Esophagus muscularis mucosa (tissue), 4 donors: ENCODE measurements around the gene ANP32B. TPM values are rescaled to one million over a fixed set of nuclear protein-coding genes. Genes with fewer than 3 reads are reported as not detected.

Experiments
- DNase-seq: peaks from one replicate; pipeline ENCODE4 v3.0.0-alpha.2; 2017; ENCODE audit errors: extremely low spot score
- H3K27ac ChIP-seq, 4 donors: fragments of 200-600 bp; sonication (generic); replicated peaks in 1 of 4; 1 replicate in 3 of 4; 2 replicates in 1 of 4; pipeline ENCODE4 v1.5.1; 2016 to 2019; ENCODE audit warnings: mild to moderate bottlenecking in 1 of 4
- H3K27me3 ChIP-seq, 4 donors: fragments of 200-600 bp; sonication (generic); one replicate each; pipeline versions ENCODE4 v1.5.1 to v1.6.0; 2016 to 2019
- H3K36me3 ChIP-seq, 4 donors: fragments of 200-600 bp; sonication (generic); one replicate each; pipeline ENCODE4 v1.5.1; 2016 to 2019
- H3K4me1 ChIP-seq, 4 donors: fragments of 200-600 bp; sonication (generic); one replicate each; pipeline ENCODE4 v1.5.1; 2016 to 2019
- H3K4me3 ChIP-seq, 4 donors: fragments of 200-600 bp; sonication (generic); 1 replicate in 2 of 4; 2 replicates in 2 of 4; pipeline ENCODE4 v1.5.1; 2016 to 2019; ENCODE audit warnings: mild to moderate bottlenecking in 4 of 4, moderate library complexity in 1 of 4
- H3K9me3 ChIP-seq, 4 donors: fragments of 200-600 bp; sonication (generic); 1 replicate in 3 of 4; 2 replicates in 1 of 4; pipeline ENCODE4 v1.5.1; 2016 to 2019
- EP300 ChIP-seq: sonication (generic); formaldehyde crosslinking; IDR thresholded peaks from one replicate; pipeline ENCODE4 v1.6.1; 2017; ENCODE audit warnings: antibody characterized with exemption
- POLR2A ChIP-seq: fragments of 450-650 bp; IDR thresholded peaks from one replicate; pipeline ENCODE4 v1.6.1; 2017; ENCODE audit warnings: antibody characterized with exemption, moderate library complexity, mild to moderate bottlenecking, low read depth
- POLR2AphosphoS5 ChIP-seq, 2 donors: sonication (generic); formaldehyde crosslinking; IDR thresholded peaks; one replicate each; pipeline ENCODE4 v1.6.1; 2017; ENCODE audit warnings: antibody characterized with exemption in 2 of 2
- WGBS: methylation state at CpG from one replicate; pipeline ENCODE4 v1.1.5; 2018; 5-methylcytosine and 5-hydroxymethylcytosine counted together
- intact Hi-C: fragments of 100-400 bp; cut with DNase I; formaldehyde crosslinking; loops from one replicate; pipeline ENCODE4 v1.15.1; 2023
- total RNA-seq, 4 donors: library from RNA; depleted of rRNA; stranded (reverse); fragments of >200 nt; gene quantifications; one replicate each; pipeline versions ENCODE4 v1.1.0 to v1.2.1, GENCODE V29; 2016
- TF ChIP-seq, protein P1 (sequence below), 3 experiments: fragments of 200-600 bp in 2 of 3; fragments of 450-650 bp in 1 of 3; sonication (generic) in 2 of 3; IDR thresholded peaks; one replicate each; pipeline ENCODE4 v1.5.1; 2017 to 2019; ENCODE audit warnings: antibody characterized with exemption in 3 of 3, mild to moderate bottlenecking in 2 of 3, moderate library complexity in 1 of 3

ANP32B gene
- total RNA-seq, 4 donors from 2014 or later = 30.2 to 52.7 (median 39.9) TPM

- no peaks in the 10 kb centered on the region for H3K9me3 ChIP-seq
- peak overlapping the region; percentile 98 to 100 (median 99) for H3K27ac ChIP-seq
- DNase-seq = no peak
- peaks cover 38 to 58% (median 54%) of the 10 kb centered on the region in 4 donors for H3K4me1 ChIP-seq
- intact Hi-C loops = loop anchor here (2.0 to 5.0 kb wide), 2 partner anchors 75 to 275 kb away; partner anchors contain the start of genes NANS and TBC1D2
- 45% methylated on average over 15 of the region's 15 CpGs for WGBS
- TF ChIP-seq POLR2A = no peak
- TF ChIP-seq, protein P1, sequence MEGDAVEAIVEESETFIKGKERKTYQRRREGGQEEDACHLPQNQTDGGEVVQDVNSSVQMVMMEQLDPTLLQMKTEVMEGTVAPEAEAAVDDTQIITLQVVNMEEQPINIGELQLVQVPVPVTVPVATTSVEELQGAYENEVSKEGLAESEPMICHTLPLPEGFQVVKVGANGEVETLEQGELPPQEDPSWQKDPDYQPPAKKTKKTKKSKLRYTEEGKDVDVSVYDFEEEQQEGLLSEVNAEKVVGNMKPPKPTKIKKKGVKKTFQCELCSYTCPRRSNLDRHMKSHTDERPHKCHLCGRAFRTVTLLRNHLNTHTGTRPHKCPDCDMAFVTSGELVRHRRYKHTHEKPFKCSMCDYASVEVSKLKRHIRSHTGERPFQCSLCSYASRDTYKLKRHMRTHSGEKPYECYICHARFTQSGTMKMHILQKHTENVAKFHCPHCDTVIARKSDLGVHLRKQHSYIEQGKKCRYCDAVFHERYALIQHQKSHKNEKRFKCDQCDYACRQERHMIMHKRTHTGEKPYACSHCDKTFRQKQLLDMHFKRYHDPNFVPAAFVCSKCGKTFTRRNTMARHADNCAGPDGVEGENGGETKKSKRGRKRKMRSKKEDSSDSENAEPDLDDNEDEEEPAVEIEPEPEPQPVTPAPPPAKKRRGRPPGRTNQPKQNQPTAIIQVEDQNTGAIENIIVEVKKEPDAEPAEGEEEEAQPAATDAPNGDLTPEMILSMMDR (IDR thresholded peaks at IDR 0.05) = no peak
- TF ChIP-seq EP300 = no peak
- TF ChIP-seq POLR2AphosphoS5 (IDR thresholded peaks at IDR 0.05) = no peak
- no peaks in the 10 kb centered on the region for H3K36me3 ChIP-seq
- H3K4me3 ChIP-seq = peak overlapping the region; percentile 93 to 100 (median 96)
- no peaks in the 10 kb centered on the region for H3K27me3 ChIP-seq
Observed at GRCh38 chr9:97981846-97982682, 1.1 kb upstream of the ANP32B start.

GRCh38 chr9:97983589-97984187 lies 547 bp downstream of the ANP32B start:
- Histone ChIP-seq H3K4me1 (peaks cover 43 to 74% (median 71%) of the 10 kb centered on the region in 4 donors), H3K4me3 (peak overlapping the region; percentile 93 to 100 (median 96)), H3K9me3 (no peaks in the 10 kb centered on the region), H3K27me3 (no peaks in the 10 kb centered on the region), H3K36me3 (no peaks in the 10 kb centered on the region), H3K27ac (peak overlapping the region; percentile 98 to 100 (median 99))
- DNase-seq = no peak
- WGBS = 0% methylated on average over 1 of the region's 70 CpGs
- intact Hi-C loops = loop anchor here (2.0 to 5.0 kb wide), 3 partner anchors 61 to 274 kb away; partner anchors contain the start of genes NANS, TBC1D2 and TRMO
- peak in 1 of 2 donors; percentile 5 for TF ChIP-seq POLR2AphosphoS5 (IDR thresholded peaks at IDR 0.05)
- TF ChIP-seq, protein P1 (IDR thresholded peaks at IDR 0.05) = no peak

DNA sequence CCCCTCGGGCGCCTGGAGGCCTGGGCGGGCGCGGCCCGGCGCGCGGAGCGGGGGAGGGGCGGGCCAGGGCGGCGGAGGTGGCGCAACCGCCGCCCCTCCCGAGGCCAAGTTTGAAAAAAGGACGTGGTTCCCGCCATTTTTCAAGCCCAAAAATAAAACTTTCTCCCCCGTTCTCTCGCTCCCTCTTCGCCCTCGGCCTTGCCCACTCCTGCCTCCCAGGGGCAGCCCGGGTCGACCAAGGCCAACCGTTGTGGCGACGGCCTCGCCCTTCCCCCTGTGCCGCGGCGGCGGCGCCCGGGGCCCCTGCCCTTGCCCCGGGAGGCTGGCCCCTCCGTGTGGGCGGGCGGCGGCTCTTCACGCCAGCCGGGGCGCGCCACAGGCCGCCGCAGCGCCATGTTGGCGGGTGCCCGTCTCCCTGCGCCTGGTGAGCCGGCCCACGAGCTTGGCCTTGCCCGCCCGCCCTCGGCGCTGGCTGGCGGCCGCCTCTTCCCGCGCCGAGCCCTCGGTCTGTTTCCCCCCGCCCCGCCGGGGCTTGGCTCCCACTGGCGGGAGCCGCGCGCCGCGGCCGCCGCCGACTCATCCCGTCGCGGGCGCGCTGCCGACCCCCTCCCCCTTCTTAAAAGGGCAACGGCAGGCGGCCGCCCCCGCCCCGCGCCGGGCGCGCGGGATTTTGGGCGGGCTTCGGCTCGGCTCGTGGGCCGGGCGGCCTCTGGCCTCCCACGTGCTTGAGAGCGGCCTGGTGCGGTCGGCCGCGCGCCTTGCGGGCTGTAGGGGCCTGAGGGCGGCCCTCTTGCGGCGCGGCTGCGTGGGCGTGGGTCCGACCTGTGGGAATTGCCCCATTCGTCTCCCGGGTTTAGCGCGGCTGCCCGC lies 1.3 kb downstream of the ANP32B start:
- Histone ChIP-seq H3K36me3 (no peaks in the 10 kb centered on the region), H3K4me1 (peaks cover 50 to 81% (median 78%) of the 10 kb centered on the region in 4 donors), H3K4me3 (peak overlapping the region; percentile 93 to 100 (median 96)), H3K27me3 (no peaks in the 10 kb centered on the region), H3K27ac (peak overlapping the region; percentile 98 to 100 (median 99)), H3K9me3 (no peaks in the 10 kb centered on the region)
- peak; percentile 94 for DNase-seq
- TF ChIP-seq POLR2A (peak; percentile 16), EP300 (no peak), POLR2AphosphoS5 (IDR thresholded peaks at IDR 0.05) (peak in 1 of 2 donors; percentile 70)
- TF ChIP-seq, protein P1 (IDR thresholded peaks at IDR 0.05) = peak in 1 of 3 experiments; percentile 12
- intact Hi-C loops = loop anchor here (2.0 to 5.0 kb wide), 2 partner anchors 62 to 273 kb away; partner anchors contain the start of genes TBC1D2 and TRMO
- WGBS = under 1% methylated on average over 37 of the region's 116 CpGs

GRCh38 chr9:97985058-97985861 lies 2.1 kb downstream of the ANP32B start:
- intact Hi-C loops = loop anchor here (2.0 kb wide), 1 partner anchor 62 kb away; the partner anchor contains the start of gene TRMO
- H3K4me1 ChIP-seq = peaks cover 56 to 81% (median 78%) of the 10 kb centered on the region in 4 donors
- H3K27me3 ChIP-seq = no peaks in the 10 kb centered on the region
- DNase-seq = no peak
- H3K36me3 ChIP-seq = no peaks in the 10 kb centered on the region
- no peaks in the 10 kb centered on the region for H3K9me3 ChIP-seq
- 21% methylated on average over 15 of the region's 59 CpGs for WGBS
- TF ChIP-seq POLR2AphosphoS5 (IDR thresholded peaks at IDR 0.05) (peak in 1 of 2 donors; percentile 18), EP300 (no peak)
- H3K27ac ChIP-seq = peak overlapping the region; percentile 98 to 100 (median 99)
- H3K4me3 ChIP-seq = peak overlapping the region; percentile 93 to 100 (median 96)
